ENCODE measurements around the gene GTPBP3.
"Not testable (repeated sequence)": the region's sequence is repeated elsewhere in the genome, so short reads cannot be mapped to it uniquely, and the experiment has no call there.

The GTPBP3 gene

GRCh38 chr19:17336872-17337674, at the start of gene GTPBP3:
TSS of gene GTPBP3 (plus strand) at chr19:17337553. CDS start at chr19:17337612, 59 bp downstream.
- DNase-seq (ENCODE audit: low read depth): peak; percentile 98

GRCh38 chr19:17289489-17289888, 47.9 kb upstream of the GTPBP3 start:
- peak; percentile 90 for DNase-seq (ENCODE audit: low read depth)

- peak; percentile 87 for DNase-seq (ENCODE audit: low read depth)
Measured at GRCh38 chr19:17292301-17293074, 44.9 kb upstream of the GTPBP3 start.

- no peak for DNase-seq (ENCODE audit: low read depth)
Measured at GRCh38 chr19:17293605-17294004, 43.7 kb upstream of the GTPBP3 start.

- DNase-seq (ENCODE audit: low read depth): peak; percentile 26
Measured at GRCh38 chr19:17294051-17294891, 43.1 kb upstream of the GTPBP3 start.

GRCh38 chr19:17295551-17295950, 41.8 kb upstream of the GTPBP3 start:
- DNase-seq (ENCODE audit: low read depth): not testable (repeated sequence)

- DNase-seq (ENCODE audit: low read depth): peak; percentile 45
Measured at GRCh38 chr19:17296273-17296672, 41.1 kb upstream of the GTPBP3 start.

GRCh38 chr19:17296976-17297375, 40.4 kb upstream of the GTPBP3 start:
- peak; percentile 41 for DNase-seq (ENCODE audit: low read depth)

- DNase-seq (ENCODE audit: low read depth): no peak
Measured at GRCh38 chr19:17300992-17301619, 36.2 kb upstream of the GTPBP3 start.

GRCh38 chr19:17302391-17303166, 34.8 kb upstream of the GTPBP3 start:
- no peak for DNase-seq (ENCODE audit: low read depth)

- peak; percentile 93 for DNase-seq (ENCODE audit: low read depth)
Measured at GRCh38 chr19:17303167-17303939, 34.0 kb upstream of the GTPBP3 start, which contains the start of gene ABHD8. TSS of gene ABHD8 (minus strand) at chr19:17303425. CDS start at chr19:17301616, 1,809 bp downstream.

GRCh38 chr19:17303940-17304267, 33.4 kb upstream of the GTPBP3 start:
- DNase-seq (ENCODE audit: low read depth): peak; percentile 53

- no peak for DNase-seq (ENCODE audit: low read depth)
Measured at GRCh38 chr19:17304386-17305215, 32.8 kb upstream of the GTPBP3 start.

- DNase-seq (ENCODE audit: low read depth): no peak
Measured at GRCh38 chr19:17305216-17305516, 32.2 kb upstream of the GTPBP3 start.

GRCh38 chr19:17305517-17306284, 31.7 kb upstream of the GTPBP3 start, which contains the start of gene MRPL34:
TSS of gene MRPL34 (plus strand) at chr19:17305872. CDS start at chr19:17305893, 21 bp downstream.
- DNase-seq (ENCODE audit: low read depth): peak; percentile 98

- DNase-seq (ENCODE audit: low read depth): no peak
Measured at GRCh38 chr19:17306285-17306714, 31.1 kb upstream of the GTPBP3 start.

GRCh38 chr19:17307876-17308377, 29.4 kb upstream of the GTPBP3 start:
- DNase-seq (ENCODE audit: low read depth): no peak

Measured in amniotic epithelial cell (primary cell).